ENCODE results near the gene HTR5A. TPM values are rescaled to one million over a fixed set of nuclear protein-coding genes. Genes with fewer than 3 reads are reported as not detected.

Gene HTR5A
- total and polyA plus RNA-seq, 2 donors (not counting 1 experiment from before 2014, with no cell fraction given): not detected

DNA sequence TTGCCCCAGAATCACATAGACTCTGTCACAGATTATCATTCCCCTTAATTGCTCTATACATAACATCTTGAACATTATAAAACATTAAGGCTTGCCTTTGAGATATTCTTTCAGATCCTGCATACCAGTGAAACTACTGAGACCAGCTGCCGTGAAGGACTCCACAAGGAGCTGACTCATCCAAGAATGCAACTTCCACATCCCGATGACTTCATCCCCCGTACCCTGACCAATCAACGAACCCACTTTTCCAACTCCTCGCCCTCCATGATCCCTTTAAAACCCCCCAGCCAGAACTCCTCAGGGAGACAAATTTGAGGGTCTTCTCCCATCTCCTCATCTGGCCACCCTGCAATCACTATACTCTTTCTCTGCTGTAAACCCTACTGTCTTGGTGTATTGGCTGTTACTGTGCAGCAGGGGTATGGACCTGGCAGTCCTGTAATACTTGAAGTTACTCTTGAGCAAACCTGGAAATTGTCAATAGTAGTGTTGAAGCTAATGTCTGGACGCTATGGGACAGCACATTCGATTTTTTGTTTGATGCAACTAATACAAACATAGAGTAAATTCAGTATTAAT, 49.8 kb downstream of the HTR5A start:
- Histone ChIP-seq H3K27me3 (replicated peaks in 1 of 4; ENCODE audit: control extremely low read depth in 1 of 4, control insufficient read depth in 3 of 4, insufficient read depth in 4 of 4, low read length in 3 of 4) (peaks cover 0 to 3% (median 0%) of the 10 kb centered on the region in 4 experiments), H3K36me3 (replicated peaks in 1 of 2; ENCODE audit: control extremely low read depth in 1 of 2, control insufficient read depth in 1 of 2, extremely low read depth in 1 of 2, insufficient read depth in 2 of 2, low read length in 1 of 2) (no peaks in the 10 kb centered on the region), H3K27ac (ENCODE audit: low read length in 2 of 2) (no peak overlapping the region), H3K4me2 (replicated peaks; ENCODE audit: low read depth, low read length, poor library complexity, severe bottlenecking) (no peak overlapping the region), H3K4me1 (ENCODE audit: control insufficient read depth in 2 of 2, insufficient read depth in 2 of 2, low read length in 2 of 2) (no peaks in the 10 kb centered on the region), H3K4me3 (ENCODE audit: control extremely low read depth in 1 of 5, extremely low read depth in 1 of 5, insufficient read depth in 1 of 5, low read depth in 2 of 5, low read length in 4 of 5) (no peak overlapping the region), H2AFZ (ENCODE audit: insufficient read depth, low read depth, low read length, poor library complexity, severe bottlenecking) (no peak overlapping the region), H3K9me3 (ENCODE audit: control extremely low read depth in 1 of 3, control insufficient read depth in 2 of 3, insufficient read depth in 1 of 3, low read length in 2 of 3) (peaks cover 0 to 26% (median 0%) of the 10 kb centered on the region in 3 donors), H4K20me1 (ENCODE audit: control insufficient read depth, insufficient read depth, low read length, poor library complexity, severe bottlenecking) (no peaks in the 10 kb centered on the region), H3K9ac (ENCODE audit: low read length) (no peak overlapping the region), H3K79me2 (ENCODE audit: control insufficient read depth, insufficient read depth, low read length) (no peaks in the 10 kb centered on the region)
- ATAC-seq (ENCODE audit: low read depth) (no peak), DNase-seq (no peak)
- Mint-ChIP-seq H3K4me3 (no peak overlapping the region), H3K4me1 (peaks cover 5% of the 10 kb centered on the region), H3K27ac (no peak overlapping the region), H3K27me3 (peaks cover 15% of the 10 kb centered on the region), H3K9me3 (ENCODE audit: insufficient read depth) (peaks cover 6% of the 10 kb centered on the region)
- CTCF ChIA-PET: no interaction called here
- no peak for TF ChIP-seq EZH2 (IDR thresholded peaks at IDR 0.05; ENCODE audit: borderline replicate concordance, insufficient read depth, low read depth, low read length, poor library complexity, severe bottlenecking)
- TF ChIP-seq, protein P1, sequence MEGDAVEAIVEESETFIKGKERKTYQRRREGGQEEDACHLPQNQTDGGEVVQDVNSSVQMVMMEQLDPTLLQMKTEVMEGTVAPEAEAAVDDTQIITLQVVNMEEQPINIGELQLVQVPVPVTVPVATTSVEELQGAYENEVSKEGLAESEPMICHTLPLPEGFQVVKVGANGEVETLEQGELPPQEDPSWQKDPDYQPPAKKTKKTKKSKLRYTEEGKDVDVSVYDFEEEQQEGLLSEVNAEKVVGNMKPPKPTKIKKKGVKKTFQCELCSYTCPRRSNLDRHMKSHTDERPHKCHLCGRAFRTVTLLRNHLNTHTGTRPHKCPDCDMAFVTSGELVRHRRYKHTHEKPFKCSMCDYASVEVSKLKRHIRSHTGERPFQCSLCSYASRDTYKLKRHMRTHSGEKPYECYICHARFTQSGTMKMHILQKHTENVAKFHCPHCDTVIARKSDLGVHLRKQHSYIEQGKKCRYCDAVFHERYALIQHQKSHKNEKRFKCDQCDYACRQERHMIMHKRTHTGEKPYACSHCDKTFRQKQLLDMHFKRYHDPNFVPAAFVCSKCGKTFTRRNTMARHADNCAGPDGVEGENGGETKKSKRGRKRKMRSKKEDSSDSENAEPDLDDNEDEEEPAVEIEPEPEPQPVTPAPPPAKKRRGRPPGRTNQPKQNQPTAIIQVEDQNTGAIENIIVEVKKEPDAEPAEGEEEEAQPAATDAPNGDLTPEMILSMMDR (IDR thresholded peaks at IDR 0.05): no peak
- 96% methylated on average over 5 of the region's 7 CpGs for WGBS (ENCODE audit: insufficient coverage)
- intact Hi-C loops (cut with micrococcal nuclease): no loop called here
- POLR2A ChIA-PET: no interaction called here

DNA sequence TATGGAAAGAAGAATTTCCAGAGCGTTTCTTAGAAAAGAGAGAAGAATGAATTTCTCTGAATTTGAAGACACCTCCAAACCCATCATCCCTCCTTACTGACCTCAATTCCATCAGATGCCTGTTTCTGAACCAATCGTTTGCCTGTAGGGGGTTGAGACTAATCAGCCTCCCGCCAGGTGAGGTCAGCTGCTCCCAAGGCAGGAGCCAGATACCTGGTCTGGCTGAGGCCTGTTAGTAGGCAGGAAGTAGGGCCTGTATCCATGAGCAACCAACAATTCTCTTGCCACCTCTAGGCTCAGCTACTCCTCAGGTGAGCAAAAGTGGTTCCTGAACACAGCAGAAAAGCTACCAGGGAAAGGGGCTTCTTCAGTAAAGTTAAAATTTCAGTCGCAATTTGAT, 50.3 kb downstream of the HTR5A start:
- no peaks in the 10 kb centered on the region for H3K79me2 ChIP-seq (ENCODE audit: control insufficient read depth, insufficient read depth, low read length)
- peaks cover 0 to 3% (median 0%) of the 10 kb centered on the region in 4 experiments for H3K27me3 ChIP-seq (replicated peaks in 1 of 4; ENCODE audit: control extremely low read depth in 1 of 4, control insufficient read depth in 3 of 4, insufficient read depth in 4 of 4, low read length in 3 of 4)
- intact Hi-C loops (cut with micrococcal nuclease): no loop called here
- WGBS (ENCODE audit: insufficient coverage): 80% methylated on average over 2 of the region's 4 CpGs
- peaks cover 0 to 21% (median 0%) of the 10 kb centered on the region in 3 donors for H3K9me3 ChIP-seq (ENCODE audit: control extremely low read depth in 1 of 3, control insufficient read depth in 2 of 3, insufficient read depth in 1 of 3, low read length in 2 of 3)
- ChIA-PET POLR2A (no interaction called here), CTCF (no interaction called here)
- no peak for ATAC-seq (ENCODE audit: low read depth)
- Mint-ChIP-seq H3K4me3 (no peak overlapping the region), H3K27ac (no peak overlapping the region), H3K9me3 (ENCODE audit: insufficient read depth) (peaks cover 6% of the 10 kb centered on the region), H3K27me3 (peaks cover 15% of the 10 kb centered on the region), H3K4me1 (peaks cover 5% of the 10 kb centered on the region)
- H4K20me1 ChIP-seq (ENCODE audit: control insufficient read depth, insufficient read depth, low read length, poor library complexity, severe bottlenecking): no peaks in the 10 kb centered on the region
- H3K4me2 ChIP-seq (replicated peaks; ENCODE audit: low read depth, low read length, poor library complexity, severe bottlenecking): no peak overlapping the region
- no peaks in the 10 kb centered on the region for H3K36me3 ChIP-seq (replicated peaks in 1 of 2; ENCODE audit: control extremely low read depth in 1 of 2, control insufficient read depth in 1 of 2, extremely low read depth in 1 of 2, insufficient read depth in 2 of 2, low read length in 1 of 2)
- H3K4me1 ChIP-seq (ENCODE audit: control insufficient read depth in 2 of 2, insufficient read depth in 2 of 2, low read length in 2 of 2): no peaks in the 10 kb centered on the region
- TF ChIP-seq, protein P1 (IDR thresholded peaks at IDR 0.05): no peak
- no peak for TF ChIP-seq EZH2 (IDR thresholded peaks at IDR 0.05; ENCODE audit: borderline replicate concordance, insufficient read depth, low read depth, low read length, poor library complexity, severe bottlenecking)
- no peak overlapping the region for H2AFZ ChIP-seq (ENCODE audit: insufficient read depth, low read depth, low read length, poor library complexity, severe bottlenecking)
- DNase-seq: no peak
- H3K9ac ChIP-seq (ENCODE audit: low read length): no peak overlapping the region
- no peak overlapping the region for H3K4me3 ChIP-seq (ENCODE audit: control extremely low read depth in 1 of 5, extremely low read depth in 1 of 5, insufficient read depth in 1 of 5, low read depth in 2 of 5, low read length in 4 of 5)
- no peak overlapping the region for H3K27ac ChIP-seq (ENCODE audit: low read length in 2 of 2)
